ENCODE results near the gene TLNRD1.
"Not testable (repeated sequence)": the region's sequence is repeated elsewhere in the genome, so short reads cannot be mapped to it uniquely, and the experiment has no call there.

The TLNRD1 gene

DNA sequence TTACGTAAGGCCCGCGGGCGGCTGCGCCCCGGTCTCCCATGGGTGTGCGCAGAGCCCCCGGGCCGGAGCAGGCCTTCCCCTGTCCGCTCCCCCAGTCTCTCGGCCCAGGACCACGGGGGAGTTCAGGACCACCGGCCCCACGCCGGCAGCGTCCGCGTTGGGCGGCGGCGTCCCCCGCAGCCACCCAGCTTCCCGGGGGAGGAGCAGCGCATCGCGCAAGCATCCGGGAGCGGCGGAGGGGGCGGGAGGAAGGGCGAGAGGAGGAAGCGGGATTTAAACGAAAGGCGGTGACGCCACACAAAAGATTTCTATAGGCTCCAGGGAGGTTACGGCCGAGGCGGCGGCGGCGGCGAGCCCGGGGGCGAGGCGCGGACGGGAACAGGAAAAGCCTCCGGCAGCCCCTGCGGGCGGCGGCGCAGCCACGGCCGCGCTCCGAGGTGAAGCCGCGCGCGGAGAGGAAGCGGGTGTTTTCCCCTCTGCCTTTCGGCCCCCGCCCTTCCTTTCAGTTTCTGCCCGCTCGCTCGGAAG is at the start of gene TLNRD1:
Gene TLNRD1 (plus strand): TSS at position 300 of the 528 bp plus-strand sequence. CDS start 1,349 bp downstream, outside the sequence.
- H3K4me3 ChIP-seq (ENCODE audit: low read length in 2 of 2), result peak within 1 kb of the TSS; percentile 83 to 87
- H3K9ac ChIP-seq (ENCODE audit: low read length in 2 of 2), result peak within 1 kb of the TSS; percentile 90 to 96
- H3K9me3 ChIP-seq (ENCODE audit: control insufficient read depth in 2 of 2, low read length in 2 of 2), result no peaks in the 10 kb centered on the region
- H3K27me3 ChIP-seq (ENCODE audit: control insufficient read depth in 1 of 2, insufficient read depth in 2 of 2, low read length in 2 of 2), result no peaks in the 10 kb centered on the region
- peaks cover 4 to 6% of the 10 kb centered on the region in 2 donors for H3K36me3 ChIP-seq (ENCODE audit: control insufficient read depth in 2 of 2, insufficient read depth in 2 of 2, low read length in 2 of 2)
- peak within 1 kb of the TSS; percentile 88 for H3K27ac ChIP-seq (ENCODE audit: low read length)
- peaks cover 22% of the 10 kb centered on the region for H3K4me1 ChIP-seq (ENCODE audit: control insufficient read depth, insufficient read depth, low read length)

DNA sequence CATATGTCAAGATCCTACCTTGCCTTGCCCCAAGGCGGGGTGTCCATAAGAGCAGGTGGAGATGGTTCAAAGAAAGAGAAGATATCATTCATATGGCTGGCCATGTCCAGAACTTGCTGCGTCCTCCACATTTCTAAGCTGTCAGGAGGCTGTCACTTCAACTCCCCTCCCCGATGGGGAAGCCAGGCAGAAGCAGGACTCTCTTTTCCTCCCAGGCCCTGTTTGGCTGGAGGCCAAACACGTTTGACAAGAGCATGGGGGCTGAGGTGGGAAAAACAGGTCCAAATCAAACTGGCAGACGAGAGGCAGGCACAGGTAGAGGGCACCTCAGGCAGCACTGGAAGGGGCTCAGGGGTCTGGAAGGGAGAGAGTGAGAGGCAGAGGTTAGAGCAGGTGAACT is 48.8 kb upstream of the TLNRD1 start:
- Histone ChIP-seq H3K9ac (ENCODE audit: low read length in 2 of 2) (no peak overlapping the region), H3K27ac (ENCODE audit: low read length) (no peak overlapping the region), H3K27me3 (ENCODE audit: control insufficient read depth in 1 of 2, insufficient read depth in 2 of 2, low read length in 2 of 2) (no peaks in the 10 kb centered on the region), H3K9me3 (ENCODE audit: control insufficient read depth in 2 of 2, low read length in 2 of 2) (no peaks in the 10 kb centered on the region), H3K4me1 (ENCODE audit: control insufficient read depth, insufficient read depth, low read length) (no peaks in the 10 kb centered on the region), H3K36me3 (ENCODE audit: control insufficient read depth in 2 of 2, insufficient read depth in 2 of 2, low read length in 2 of 2) (peaks cover 33 to 35% of the 10 kb centered on the region in 2 donors), H3K4me3 (ENCODE audit: low read length in 2 of 2) (no peak overlapping the region)

DNA sequence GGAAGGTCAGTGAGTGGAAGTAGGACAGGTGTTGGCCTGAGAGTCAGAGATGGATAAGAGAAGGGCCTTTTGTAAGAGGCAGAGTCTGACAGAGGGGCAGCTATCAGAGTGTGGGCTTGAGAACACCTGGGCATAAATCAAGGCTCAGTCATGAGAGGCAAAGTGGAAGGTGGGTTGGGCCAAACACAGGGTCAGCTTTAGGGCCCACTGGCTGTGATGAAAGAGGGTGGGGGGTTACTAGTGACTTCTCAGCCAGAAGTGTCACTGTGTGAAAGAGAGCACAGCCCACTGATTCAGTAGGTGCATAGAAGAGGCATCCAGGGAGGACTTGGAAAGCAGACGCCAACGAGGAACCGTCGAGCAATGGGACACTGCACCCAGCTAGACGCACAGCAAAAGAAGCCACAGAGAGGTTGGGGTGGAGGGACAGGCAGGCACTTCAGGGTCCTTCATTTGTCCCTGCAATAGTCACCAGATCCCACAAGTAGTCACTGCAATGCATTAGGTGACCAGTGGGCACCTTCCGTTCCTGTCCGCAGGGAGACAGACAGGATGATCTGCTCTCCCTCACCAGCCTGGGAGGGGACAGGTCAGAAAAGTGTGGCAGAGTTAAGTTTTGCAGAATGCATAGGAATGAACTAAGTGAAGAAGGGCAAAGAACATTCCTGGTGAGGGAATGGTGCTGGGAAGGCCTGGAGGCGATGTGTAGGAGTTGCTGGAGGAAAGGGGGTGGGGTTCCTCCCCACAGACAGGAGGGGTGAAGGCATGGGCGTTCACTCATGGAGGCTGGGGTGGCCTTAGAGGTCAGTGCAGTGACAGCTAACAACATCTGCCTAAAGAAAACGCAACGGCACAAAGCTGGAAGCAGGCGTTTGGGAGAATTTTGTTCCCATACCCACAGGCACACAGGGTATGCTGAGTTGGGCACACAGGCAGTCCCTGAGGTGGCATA is 47.4 kb upstream of the TLNRD1 start:
- H3K9ac ChIP-seq (ENCODE audit: low read length in 2 of 2), result no peak overlapping the region
- H3K36me3 ChIP-seq (ENCODE audit: control insufficient read depth in 2 of 2, insufficient read depth in 2 of 2, low read length in 2 of 2), result peaks cover 21 to 22% of the 10 kb centered on the region in 2 donors
- H3K27ac ChIP-seq (ENCODE audit: low read length), result no peak overlapping the region
- H3K4me1 ChIP-seq (ENCODE audit: control insufficient read depth, insufficient read depth, low read length), result no peaks in the 10 kb centered on the region
- H3K27me3 ChIP-seq (ENCODE audit: control insufficient read depth in 1 of 2, insufficient read depth in 2 of 2, low read length in 2 of 2), result no peaks in the 10 kb centered on the region
- no peaks in the 10 kb centered on the region for H3K9me3 ChIP-seq (ENCODE audit: control insufficient read depth in 2 of 2, low read length in 2 of 2)
- no peak overlapping the region for H3K4me3 ChIP-seq (ENCODE audit: low read length in 2 of 2)

DNA sequence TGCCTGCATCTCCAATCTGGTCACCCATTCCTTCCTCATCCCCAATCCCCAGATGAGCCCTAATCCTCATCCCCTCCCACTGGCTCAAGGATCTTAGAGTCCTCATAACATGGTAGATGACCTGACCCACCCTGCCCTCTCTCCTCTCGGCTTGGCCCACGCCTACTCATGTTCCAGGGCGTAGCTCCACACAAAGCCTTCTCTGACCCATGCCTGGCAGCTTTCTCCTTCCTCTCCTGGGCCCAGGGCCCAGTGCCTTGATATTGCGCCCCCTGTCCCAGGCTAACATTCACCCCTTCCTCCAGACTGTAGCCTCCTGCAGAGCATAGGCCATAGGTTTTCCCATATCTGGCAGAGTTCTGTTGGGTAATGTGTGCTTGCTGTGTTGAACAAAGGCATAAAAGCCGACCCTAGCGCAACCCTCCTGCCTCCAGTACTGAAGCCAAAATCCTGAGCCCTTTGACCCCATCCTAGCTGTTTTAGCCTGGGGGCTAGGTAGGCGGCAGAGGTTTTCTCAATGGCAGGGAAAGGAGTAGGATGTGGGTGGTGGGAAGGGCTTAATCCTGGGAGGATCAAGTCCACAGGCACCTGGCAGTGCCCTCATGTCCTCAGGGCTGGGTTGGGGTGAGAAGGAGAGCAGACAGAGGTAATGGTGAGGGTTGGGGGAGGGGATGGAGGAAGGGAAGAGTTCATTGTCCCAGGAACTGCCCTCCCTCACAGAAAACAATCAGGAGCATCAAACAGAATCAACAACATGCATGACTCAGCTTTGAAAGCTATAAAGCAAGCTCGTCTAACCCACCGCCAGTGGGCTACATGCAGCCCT is 46.6 kb upstream of the TLNRD1 start:
- H3K9me3 ChIP-seq (ENCODE audit: control insufficient read depth in 2 of 2, low read length in 2 of 2), result no peaks in the 10 kb centered on the region
- H3K9ac ChIP-seq (ENCODE audit: low read length in 2 of 2), result no peak overlapping the region
- no peak overlapping the region for H3K4me3 ChIP-seq (ENCODE audit: low read length in 2 of 2)
- no peak overlapping the region for H3K27ac ChIP-seq (ENCODE audit: low read length)
- peaks cover 16 to 21% of the 10 kb centered on the region in 2 donors for H3K36me3 ChIP-seq (ENCODE audit: control insufficient read depth in 2 of 2, insufficient read depth in 2 of 2, low read length in 2 of 2)
- no peaks in the 10 kb centered on the region for H3K4me1 ChIP-seq (ENCODE audit: control insufficient read depth, insufficient read depth, low read length)
- H3K27me3 ChIP-seq (ENCODE audit: control insufficient read depth in 1 of 2, insufficient read depth in 2 of 2, low read length in 2 of 2), result no peaks in the 10 kb centered on the region

DNA sequence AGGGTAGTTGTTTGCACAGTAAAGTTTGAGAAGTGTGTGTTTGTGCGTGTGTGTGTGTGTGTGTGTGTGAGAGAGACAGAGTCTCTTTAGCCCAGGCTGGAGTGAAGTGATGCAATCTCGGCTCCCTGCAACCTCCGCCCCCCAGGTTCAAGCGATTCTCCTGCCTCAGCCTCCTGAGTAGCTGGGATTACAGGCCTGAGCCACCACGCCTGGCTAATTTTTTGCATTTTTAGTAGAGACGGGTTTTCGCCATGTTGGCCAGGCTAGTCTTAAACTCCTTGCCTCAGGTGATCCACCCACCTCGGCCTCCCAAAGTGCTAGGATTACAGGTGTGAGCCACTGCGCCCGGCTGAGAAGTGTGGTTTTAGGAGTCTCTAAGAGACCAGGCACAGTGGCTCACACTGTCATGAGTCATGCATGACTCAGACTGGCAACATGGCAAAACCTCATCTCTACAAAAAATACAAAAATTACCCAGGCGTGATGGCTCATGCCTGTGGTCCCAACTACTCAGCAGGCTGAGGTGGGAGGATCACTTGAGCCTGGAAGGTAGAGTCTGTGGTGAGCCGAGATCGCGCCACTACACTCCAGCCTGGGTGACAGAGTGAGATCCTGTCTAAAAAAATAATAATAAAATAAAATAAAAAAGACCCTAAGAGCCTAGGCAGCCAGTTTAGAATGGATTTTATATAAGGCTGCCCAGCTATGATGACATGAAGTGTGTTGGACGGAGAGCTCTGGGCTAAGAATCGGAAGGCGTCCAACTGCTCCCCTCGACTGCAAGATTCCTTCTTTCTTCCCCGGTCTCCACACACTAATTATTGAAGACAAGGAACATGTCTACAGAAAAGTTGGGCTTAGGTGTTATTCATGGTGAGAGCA is 44.9 kb upstream of the TLNRD1 start:
- H3K4me3 ChIP-seq (ENCODE audit: low read length in 2 of 2); H3K27ac ChIP-seq (ENCODE audit: low read length); H3K27me3 ChIP-seq (ENCODE audit: control insufficient read depth in 1 of 2, insufficient read depth in 2 of 2, low read length in 2 of 2); H3K9me3 ChIP-seq (ENCODE audit: control insufficient read depth in 2 of 2, low read length in 2 of 2); H3K4me1 ChIP-seq (ENCODE audit: control insufficient read depth, insufficient read depth, low read length); H3K9ac ChIP-seq (ENCODE audit: low read length in 2 of 2): not testable (repeated sequence)
- peaks cover 7 to 13% of the 10 kb centered on the region in 2 donors for H3K36me3 ChIP-seq (ENCODE audit: control insufficient read depth in 2 of 2, insufficient read depth in 2 of 2, low read length in 2 of 2)

DNA sequence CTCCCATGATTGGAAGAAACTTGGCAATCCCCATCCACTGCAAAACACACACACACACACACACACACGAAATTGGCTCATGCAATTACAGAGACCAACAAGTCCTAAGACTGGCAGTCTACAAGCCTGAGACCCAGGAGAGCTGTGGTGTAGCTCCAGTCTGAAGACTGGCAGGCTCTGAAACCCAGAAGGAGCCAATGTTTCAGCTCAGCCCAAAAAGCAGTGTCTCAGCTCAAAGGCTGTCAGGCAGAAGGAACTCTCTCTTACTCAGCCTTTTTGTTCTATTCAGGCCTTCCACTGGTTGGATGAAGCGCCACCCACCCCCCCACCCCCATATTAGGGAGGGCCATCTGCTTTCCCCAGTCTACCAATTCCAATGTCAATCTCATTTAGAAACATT is 43.2 kb upstream of the TLNRD1 start:
- Histone ChIP-seq H3K27ac (ENCODE audit: low read length) (no peak overlapping the region), H3K27me3 (ENCODE audit: control insufficient read depth in 1 of 2, insufficient read depth in 2 of 2, low read length in 2 of 2) (no peaks in the 10 kb centered on the region), H3K4me1 (ENCODE audit: control insufficient read depth, insufficient read depth, low read length) (no peaks in the 10 kb centered on the region), H3K9me3 (ENCODE audit: control insufficient read depth in 2 of 2, low read length in 2 of 2) (no peaks in the 10 kb centered on the region), H3K36me3 (ENCODE audit: control insufficient read depth in 2 of 2, insufficient read depth in 2 of 2, low read length in 2 of 2) (peaks cover 2 to 8% of the 10 kb centered on the region in 2 donors), H3K4me3 (ENCODE audit: low read length in 2 of 2) (no peak overlapping the region), H3K9ac (ENCODE audit: low read length in 2 of 2) (no peak overlapping the region)

DNA sequence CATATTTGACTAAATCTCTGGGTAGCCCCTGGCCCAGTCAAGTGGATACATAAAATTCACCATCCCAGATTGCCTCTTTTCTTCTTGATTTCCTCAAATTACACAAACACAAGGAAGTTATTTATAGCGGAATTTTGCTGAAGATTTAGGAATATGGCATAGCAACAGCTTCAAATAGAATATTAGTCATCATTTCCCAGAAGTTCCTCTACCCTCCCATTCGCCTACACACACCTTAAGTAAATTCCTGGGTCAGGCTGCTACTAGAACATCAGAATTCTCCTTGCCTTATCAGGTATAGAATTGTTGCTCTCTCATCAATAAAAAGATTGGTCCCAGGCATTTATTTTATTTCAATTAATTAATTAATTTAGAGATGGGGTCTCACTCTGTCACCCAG is 42.7 kb upstream of the TLNRD1 start:
- no peaks in the 10 kb centered on the region for H3K27me3 ChIP-seq (ENCODE audit: control insufficient read depth in 1 of 2, insufficient read depth in 2 of 2, low read length in 2 of 2)
- no peaks in the 10 kb centered on the region for H3K9me3 ChIP-seq (ENCODE audit: control insufficient read depth in 2 of 2, low read length in 2 of 2)
- no peak overlapping the region for H3K9ac ChIP-seq (ENCODE audit: low read length in 2 of 2)
- no peak overlapping the region for H3K27ac ChIP-seq (ENCODE audit: low read length)
- peaks cover 2 to 8% of the 10 kb centered on the region in 2 donors for H3K36me3 ChIP-seq (ENCODE audit: control insufficient read depth in 2 of 2, insufficient read depth in 2 of 2, low read length in 2 of 2)
- no peak overlapping the region for H3K4me3 ChIP-seq (ENCODE audit: low read length in 2 of 2)
- no peaks in the 10 kb centered on the region for H3K4me1 ChIP-seq (ENCODE audit: control insufficient read depth, insufficient read depth, low read length)

DNA sequence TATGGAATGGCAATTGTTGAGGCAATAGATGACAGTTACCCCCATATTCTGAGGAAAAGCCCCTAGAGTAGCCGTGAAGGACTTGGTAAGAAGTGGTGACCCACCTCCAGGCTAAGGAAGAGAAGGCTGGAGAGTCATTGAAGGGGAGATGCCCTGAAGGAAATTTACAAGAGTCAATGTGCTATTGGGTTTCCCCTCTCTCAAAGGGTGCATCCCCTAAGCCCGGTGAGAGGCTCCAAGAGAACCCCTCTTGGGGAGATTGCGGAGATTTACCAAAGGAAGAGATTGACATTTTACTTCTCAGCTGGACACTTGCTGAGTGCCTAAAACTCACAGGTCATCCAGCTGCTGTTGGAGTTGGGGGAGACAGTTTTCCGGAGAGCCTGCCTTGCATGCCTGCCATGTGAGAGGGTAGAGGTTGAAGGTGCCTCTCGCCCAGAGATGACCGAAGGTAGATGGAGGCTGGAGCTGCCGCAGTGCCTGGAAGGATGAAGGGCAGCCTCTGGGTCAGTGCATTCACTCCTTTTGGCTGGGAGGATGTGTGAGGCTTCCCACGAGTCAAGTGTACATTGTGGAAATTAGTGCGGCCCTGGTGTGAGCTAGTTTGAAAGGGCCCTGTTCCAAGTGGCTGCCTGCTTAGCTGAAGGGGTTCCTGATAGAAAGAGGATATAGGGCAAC is 41.8 kb upstream of the TLNRD1 start:
- peaks cover 0 to 8% of the 10 kb centered on the region in 2 donors for H3K36me3 ChIP-seq (ENCODE audit: control insufficient read depth in 2 of 2, insufficient read depth in 2 of 2, low read length in 2 of 2)
- H3K27ac ChIP-seq (ENCODE audit: low read length), result no peak overlapping the region
- H3K9me3 ChIP-seq (ENCODE audit: control insufficient read depth in 2 of 2, low read length in 2 of 2), result no peaks in the 10 kb centered on the region
- no peaks in the 10 kb centered on the region for H3K4me1 ChIP-seq (ENCODE audit: control insufficient read depth, insufficient read depth, low read length)
- no peak overlapping the region for H3K9ac ChIP-seq (ENCODE audit: low read length in 2 of 2)
- no peaks in the 10 kb centered on the region for H3K27me3 ChIP-seq (ENCODE audit: control insufficient read depth in 1 of 2, insufficient read depth in 2 of 2, low read length in 2 of 2)
- no peak overlapping the region for H3K4me3 ChIP-seq (ENCODE audit: low read length in 2 of 2)

DNA sequence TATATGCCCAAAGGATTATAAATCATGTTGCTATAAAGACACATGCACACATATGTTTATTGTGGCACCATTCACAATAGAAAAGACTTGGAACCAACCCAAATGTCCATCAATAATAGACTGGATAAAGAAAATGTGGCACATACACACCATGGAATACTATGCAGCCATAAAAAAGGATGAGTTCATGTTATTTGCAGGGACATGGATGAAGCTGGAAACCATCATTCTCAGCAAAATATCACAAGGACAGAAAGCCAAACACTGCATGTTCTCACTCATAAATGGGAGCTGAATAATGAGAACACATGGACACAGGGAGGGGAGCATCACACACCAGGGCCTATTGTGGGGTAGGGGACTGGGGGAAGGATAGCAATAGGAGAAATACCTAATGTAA is 35.3 kb upstream of the TLNRD1 start:
- H3K27ac ChIP-seq (ENCODE audit: low read length); H3K27me3 ChIP-seq (ENCODE audit: control insufficient read depth in 1 of 2, insufficient read depth in 2 of 2, low read length in 2 of 2); H3K9me3 ChIP-seq (ENCODE audit: control insufficient read depth in 2 of 2, low read length in 2 of 2); H3K36me3 ChIP-seq (ENCODE audit: control insufficient read depth in 2 of 2, insufficient read depth in 2 of 2, low read length in 2 of 2); H3K9ac ChIP-seq (ENCODE audit: low read length in 2 of 2); H3K4me3 ChIP-seq (ENCODE audit: low read length in 2 of 2): not testable (repeated sequence)
- peaks cover 12% of the 10 kb centered on the region for H3K4me1 ChIP-seq (ENCODE audit: control insufficient read depth, insufficient read depth, low read length)
